IPS-15b (cell line): ENCODE data around the gene ID2.

Experiments
- H3K27me3 ChIP-seq: one replicate; pipeline ENCODE4 v1.6.1; 2013; ENCODE audit warnings: low read length; ENCODE audit not compliant: control insufficient read depth, insufficient read depth
- H3K36me3 ChIP-seq: one replicate; pipeline ENCODE4 v1.6.1; 2013; ENCODE audit warnings: low read length; ENCODE audit not compliant: control insufficient read depth, insufficient read depth
- H3K4me1 ChIP-seq: one replicate; pipeline ENCODE4 v1.6.1; 2013; ENCODE audit warnings: mild to moderate bottlenecking, low read length; ENCODE audit not compliant: control insufficient read depth, insufficient read depth
- H3K4me3 ChIP-seq: one replicate; pipeline ENCODE4 v1.5.1; 2013; ENCODE audit warnings: low read depth, low read length
- H3K9ac ChIP-seq: one replicate; pipeline ENCODE4 v1.6.1; 2013; ENCODE audit warnings: low read depth, mild to moderate bottlenecking, low read length
- H3K9me3 ChIP-seq: one replicate; pipeline ENCODE4 v1.6.1; 2013; ENCODE audit warnings: mild to moderate bottlenecking, low read length; ENCODE audit not compliant: control insufficient read depth, insufficient read depth

ID2 gene

DNA sequence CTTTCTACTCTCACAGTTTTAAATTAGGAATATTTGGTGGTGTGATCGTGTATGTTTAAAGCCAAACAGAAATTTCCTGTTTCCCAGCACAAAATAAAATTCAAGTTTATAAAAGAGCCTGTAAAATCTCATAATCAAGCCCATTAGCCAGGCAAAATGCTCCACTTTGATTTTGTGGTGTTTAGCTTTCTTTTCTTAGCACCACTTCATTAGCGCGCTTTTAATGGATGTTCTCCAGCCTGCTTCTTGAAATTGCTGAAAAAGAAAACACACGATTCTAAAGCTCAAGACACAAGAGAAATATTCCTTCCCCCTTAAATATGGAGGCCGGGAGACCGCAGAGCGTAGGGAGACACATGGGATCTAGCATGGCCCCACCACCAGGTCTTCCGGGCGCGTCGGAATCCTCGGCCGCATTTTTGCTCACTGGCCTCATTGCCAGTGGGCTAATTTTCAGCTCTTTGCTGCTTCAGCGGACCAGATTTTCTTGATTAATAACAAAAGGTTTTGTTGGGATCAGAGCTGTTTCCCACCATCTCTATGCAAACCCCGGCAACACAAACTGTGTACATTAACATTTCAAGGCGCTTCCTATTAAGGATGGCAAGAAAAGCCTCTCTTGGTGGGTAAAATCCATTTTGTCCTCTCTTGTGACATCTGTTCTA, 40.4 kb upstream of the ID2 start:
- Histone ChIP-seq H3K9me3 (no peaks in the 10 kb centered on the region), H3K9ac (no peak overlapping the region), H3K4me3 (no peak overlapping the region)

DNA sequence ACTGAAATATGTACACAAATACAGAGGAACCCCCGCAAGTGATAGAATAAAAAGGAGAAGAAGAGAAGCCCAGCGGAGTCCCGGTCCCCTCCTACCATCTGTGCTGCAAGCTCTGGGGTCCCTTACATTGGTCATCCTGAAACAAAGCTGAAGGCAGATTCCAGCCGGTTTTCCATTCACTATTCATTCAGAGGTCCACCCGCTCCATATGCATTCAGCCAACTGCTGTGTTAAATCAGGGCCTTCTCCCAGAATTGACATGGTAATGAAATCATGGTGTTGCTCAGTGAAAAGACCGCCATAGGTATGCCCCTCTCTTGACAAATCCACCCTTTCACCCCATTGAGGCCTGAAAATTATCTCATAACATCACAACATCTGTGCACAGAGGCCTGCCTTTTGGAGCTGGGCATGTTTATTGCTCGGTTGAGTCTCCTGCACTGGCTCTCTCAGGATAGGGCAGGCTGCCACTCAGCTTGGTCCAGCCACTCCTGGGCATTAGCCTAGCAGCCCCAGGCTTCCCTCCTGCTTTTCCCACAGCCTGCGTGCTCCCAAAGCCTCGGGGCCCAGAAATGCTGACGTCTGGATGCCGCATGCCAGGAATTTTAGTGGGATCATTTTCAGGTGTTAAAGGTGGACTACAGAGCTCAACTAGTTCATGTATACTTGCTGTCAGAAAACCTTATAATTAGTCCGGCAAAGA, 39.3 kb upstream of the ID2 start:
- Histone ChIP-seq H3K4me1 (peaks cover 14% of the 10 kb centered on the region), H3K9ac (no peak overlapping the region), H3K9me3 (no peaks in the 10 kb centered on the region), H3K27me3 (peaks cover 27% of the 10 kb centered on the region), H3K4me3 (no peak overlapping the region), H3K36me3 (no peaks in the 10 kb centered on the region)

More for the DNA sequence above, 40.4 kb upstream of the ID2 start:
- Histone ChIP-seq H3K4me1 (peaks cover 20% of the 10 kb centered on the region), H3K36me3 (no peaks in the 10 kb centered on the region), H3K27me3 (peaks cover 27% of the 10 kb centered on the region)

DNA sequence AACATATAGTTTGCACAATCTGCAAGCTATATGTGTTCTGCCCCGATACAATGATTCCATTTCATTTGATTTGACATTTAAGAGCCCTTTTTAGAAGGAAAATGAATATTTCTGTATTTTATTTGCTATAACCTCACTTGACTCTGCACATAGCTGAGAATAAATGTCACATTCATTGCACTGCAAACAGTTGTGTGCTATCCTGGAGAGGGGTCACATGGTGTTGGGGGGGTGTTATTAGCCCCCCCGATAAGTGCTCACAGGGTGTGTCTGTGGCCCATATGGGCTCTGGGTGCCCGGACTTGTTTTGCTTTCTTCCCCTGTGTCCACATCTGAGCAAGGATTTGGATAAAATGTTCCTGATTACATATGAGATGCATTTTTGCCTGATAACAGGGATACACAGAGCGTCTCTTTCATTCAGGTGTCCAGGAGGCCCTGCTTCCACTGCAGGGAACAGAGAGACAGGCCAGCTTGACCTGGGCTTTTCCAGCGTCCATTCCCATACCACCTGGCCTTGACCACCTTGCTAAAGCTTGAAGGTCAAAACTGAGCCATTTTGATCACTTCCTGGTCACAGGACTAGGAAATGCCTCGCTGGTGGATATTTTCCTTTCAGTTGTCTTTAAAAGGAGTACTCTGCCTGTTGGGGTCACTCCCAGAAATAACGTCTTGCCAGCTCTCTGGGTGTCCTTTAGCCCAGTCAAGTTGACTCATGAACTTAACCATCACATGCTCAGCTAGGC, 38.4 kb upstream of the ID2 start:
- H3K9ac ChIP-seq = no peak overlapping the region
- no peaks in the 10 kb centered on the region for H3K9me3 ChIP-seq
- H3K4me3 ChIP-seq = no peak overlapping the region
- H3K27me3 ChIP-seq = peaks cover 21% of the 10 kb centered on the region
- no peaks in the 10 kb centered on the region for H3K36me3 ChIP-seq
- peaks cover 14% of the 10 kb centered on the region for H3K4me1 ChIP-seq

DNA sequence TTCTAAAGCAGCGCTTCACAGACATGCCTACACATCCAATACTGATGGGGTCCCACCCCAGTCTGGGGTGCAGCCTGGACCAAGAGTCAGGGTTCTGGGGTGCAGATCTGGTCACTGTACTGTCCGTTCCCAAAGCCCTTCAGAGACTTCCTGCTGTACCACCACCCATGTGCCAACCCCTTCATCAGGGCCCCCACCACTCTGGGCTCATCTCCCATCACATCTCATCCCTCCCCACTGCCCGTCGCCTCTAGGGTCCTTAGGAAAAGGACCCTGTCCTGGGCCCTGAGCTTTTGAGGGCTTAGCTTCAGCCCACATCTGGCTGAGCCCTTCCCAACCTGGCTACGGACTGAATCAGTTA, 37.9 kb upstream of the ID2 start:
- peaks cover 14% of the 10 kb centered on the region for H3K4me1 ChIP-seq
- H3K36me3 ChIP-seq = no peaks in the 10 kb centered on the region
- H3K27me3 ChIP-seq = peaks cover 16% of the 10 kb centered on the region
- no peaks in the 10 kb centered on the region for H3K9me3 ChIP-seq
- H3K4me3 ChIP-seq = no peak overlapping the region
- no peak overlapping the region for H3K9ac ChIP-seq

DNA sequence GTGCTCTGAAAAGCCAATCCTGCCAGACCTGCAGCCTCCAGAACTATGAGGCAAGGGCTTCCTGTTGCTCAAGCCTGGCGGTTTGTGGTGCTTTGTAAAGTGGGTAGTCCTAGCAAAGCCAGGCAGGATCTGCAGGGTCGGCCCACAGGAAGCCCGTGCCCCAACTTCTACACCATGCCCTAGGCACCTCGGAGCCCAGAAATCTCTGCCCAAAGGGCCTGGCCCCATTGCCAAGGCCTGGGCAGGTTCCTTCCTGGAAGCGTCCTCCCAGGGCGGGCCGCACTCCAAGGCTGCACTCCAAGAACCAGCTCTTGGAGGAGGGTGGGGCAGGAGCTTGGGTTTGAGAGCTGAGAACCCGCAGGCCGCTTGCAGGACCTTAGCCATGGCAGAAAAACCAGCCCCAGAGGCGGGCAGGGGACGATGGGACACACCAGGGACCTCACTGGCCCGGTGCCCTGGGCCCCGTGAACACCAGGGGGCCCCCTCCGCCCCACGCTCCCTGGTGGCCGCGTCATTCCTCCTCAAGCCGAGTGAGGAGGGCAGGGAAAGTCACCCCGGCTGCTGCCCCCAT, 37.2 kb upstream of the ID2 start:
- Histone ChIP-seq H3K36me3 (no peaks in the 10 kb centered on the region), H3K9me3 (no peaks in the 10 kb centered on the region), H3K27me3 (peaks cover 9% of the 10 kb centered on the region), H3K4me3 (no peak overlapping the region), H3K9ac (no peak overlapping the region), H3K4me1 (peaks cover 14% of the 10 kb centered on the region)

DNA sequence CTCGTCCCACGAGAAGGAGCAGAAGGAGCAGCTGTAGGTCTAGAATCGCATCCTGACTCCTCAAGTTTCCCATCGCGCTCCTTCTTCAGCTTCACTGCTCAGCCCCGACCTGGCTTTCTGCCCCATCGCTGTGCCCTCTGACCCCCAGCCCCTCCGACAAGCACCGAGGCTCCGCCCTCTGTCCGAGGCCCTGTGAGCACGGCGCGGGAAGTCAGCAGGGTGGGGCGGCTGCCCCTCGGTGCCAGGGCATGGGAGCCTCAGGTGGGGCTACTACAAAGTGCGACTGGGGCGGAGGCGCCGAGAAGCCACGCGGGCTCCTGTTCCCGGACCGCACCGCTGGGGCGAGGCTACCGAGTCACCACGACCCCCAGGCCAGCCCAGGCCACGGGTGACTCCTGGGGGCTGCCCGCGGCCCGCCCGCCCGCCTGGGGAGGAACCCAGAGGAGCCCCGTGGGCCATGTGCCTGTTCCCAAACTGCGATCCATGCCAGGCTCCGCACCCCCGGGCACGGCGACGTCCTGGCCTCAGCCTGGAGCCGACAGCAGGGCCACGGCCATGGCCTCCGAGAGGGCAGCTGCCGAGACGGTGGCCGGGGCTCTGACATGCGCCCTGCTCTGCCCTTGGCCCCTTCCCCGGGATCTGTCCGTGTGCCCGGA, 36.6 kb upstream of the ID2 start:
- Histone ChIP-seq H3K4me3 (no peak overlapping the region), H3K9me3 (no peaks in the 10 kb centered on the region), H3K36me3 (no peaks in the 10 kb centered on the region), H3K27me3 (peaks cover 2% of the 10 kb centered on the region), H3K9ac (no peak overlapping the region), H3K4me1 (peaks cover 14% of the 10 kb centered on the region)

DNA sequence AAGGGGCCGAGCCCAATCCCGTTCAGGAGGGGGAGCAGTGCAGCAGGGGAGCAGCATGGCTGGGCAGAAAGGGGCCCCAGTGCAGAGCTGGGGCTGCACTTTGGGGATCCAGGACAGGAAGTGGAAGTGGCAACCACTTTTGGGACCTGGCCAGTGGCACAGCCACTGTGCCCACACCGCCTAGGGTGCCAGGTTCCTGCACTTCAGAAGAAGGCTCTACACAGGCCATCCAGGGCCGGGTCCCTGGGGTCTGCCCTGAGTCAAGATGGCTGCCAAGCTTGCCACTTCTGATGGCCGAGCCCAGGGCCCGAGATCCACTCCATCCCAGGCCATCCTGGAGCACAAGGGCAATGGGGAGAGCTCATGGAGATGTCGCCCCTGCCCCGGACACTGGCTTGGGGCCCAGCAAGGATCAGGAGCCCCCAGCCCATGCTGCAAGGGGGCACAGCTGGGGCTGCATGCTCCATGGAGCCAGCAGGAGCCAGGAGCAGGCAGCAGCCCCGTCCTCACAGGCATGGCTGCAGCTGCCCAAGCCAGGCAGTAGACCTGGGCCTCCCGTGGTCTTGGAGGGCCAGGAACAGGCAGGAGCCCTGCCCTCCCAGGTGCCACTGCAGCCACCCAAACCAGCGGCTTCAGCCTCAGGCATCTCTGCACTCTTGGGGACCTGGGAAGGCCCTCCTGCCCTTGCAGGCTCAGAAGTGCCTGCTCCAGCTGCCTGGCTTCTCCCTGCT, 35.0 kb upstream of the ID2 start:
- Histone ChIP-seq H3K9ac (no peak overlapping the region), H3K36me3 (no peaks in the 10 kb centered on the region), H3K27me3 (no peaks in the 10 kb centered on the region), H3K4me1 (peaks cover 10% of the 10 kb centered on the region), H3K9me3 (no peaks in the 10 kb centered on the region), H3K4me3 (no peak overlapping the region)

DNA sequence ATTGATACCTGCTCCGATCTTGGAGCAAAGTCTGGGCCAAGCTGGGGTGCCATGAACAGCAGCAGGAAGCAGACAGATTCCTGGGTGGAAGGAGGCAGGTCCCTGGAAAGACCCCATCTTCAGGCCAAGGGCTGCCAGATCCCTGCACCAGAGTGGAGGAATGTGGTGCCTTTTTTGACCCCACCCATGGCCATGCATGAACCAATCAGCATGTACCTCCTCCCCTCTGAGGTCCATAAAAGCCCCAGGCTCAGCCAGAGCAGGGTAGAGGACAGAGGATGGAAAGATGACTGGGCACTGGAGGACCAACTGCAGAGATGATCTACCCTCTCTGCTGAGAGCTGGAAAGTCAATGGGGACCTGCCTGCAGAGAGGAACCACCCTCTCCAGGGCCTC, 34.4 kb upstream of the ID2 start:
- Histone ChIP-seq H3K27me3 (no peaks in the 10 kb centered on the region), H3K9me3 (no peaks in the 10 kb centered on the region), H3K4me1 (peaks cover 5% of the 10 kb centered on the region), H3K36me3 (no peaks in the 10 kb centered on the region), H3K4me3 (no peak overlapping the region), H3K9ac (no peak overlapping the region)

DNA sequence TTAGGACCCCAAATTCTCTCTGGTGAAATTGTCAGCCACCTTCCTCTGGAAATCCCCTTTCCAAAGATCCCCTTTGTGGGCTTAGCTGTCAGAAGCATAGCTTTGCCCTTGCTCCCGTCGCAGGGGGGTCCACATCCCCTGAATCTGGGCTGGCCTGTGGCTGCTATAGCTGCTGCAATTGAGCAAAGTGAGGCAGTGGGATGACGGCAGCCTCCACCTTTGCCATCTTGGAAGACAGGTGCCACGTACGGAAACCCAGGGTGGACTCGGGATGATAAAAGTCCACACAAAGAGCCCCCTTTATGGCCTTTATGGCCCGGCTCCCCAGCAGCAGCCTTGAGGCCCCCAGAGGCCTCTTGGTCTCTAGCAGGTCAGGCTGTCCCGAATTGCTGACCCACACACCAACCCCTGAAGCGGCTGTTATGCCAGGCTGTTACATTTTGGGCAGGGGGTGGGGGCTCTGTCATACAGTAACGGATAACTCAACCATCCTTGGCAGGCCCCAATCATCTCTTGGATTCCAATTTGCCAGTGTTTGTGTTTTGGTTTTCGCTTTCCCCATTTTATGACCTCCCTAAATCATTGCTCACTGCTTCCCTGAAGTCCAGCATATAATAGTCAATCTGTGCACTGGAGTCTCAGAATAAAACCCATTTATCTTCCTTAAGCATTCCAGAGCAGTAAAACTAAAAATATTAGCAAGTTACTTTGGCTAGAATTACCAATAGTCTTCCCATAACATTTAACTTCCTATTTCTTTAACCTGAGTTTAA, 33.2 kb upstream of the ID2 start:
- Histone ChIP-seq H3K4me3 (no peak overlapping the region), H3K27me3 (no peaks in the 10 kb centered on the region), H3K4me1 (no peaks in the 10 kb centered on the region), H3K36me3 (no peaks in the 10 kb centered on the region), H3K9me3 (no peaks in the 10 kb centered on the region), H3K9ac (no peak overlapping the region)

DNA sequence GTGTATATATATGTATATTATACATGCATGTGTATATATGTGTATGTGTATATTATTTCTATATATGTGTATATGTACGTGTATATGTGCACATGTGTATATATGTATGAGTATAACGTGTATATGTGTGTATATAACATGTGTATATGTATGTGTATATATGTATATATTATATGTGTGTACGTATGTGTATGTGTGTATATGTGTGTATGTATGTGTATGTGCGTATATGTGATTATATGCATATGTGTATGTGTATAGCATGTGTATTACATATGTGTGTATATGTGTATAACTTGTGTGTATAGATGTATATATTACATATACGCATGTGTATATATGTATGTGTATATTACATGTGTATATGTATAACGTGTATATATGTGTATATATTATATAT, 32.1 kb upstream of the ID2 start:
- H3K9me3 ChIP-seq = no peaks in the 10 kb centered on the region
- H3K4me1 ChIP-seq = no peaks in the 10 kb centered on the region
- no peaks in the 10 kb centered on the region for H3K36me3 ChIP-seq
- H3K9ac ChIP-seq = no peak overlapping the region
- H3K27me3 ChIP-seq = no peaks in the 10 kb centered on the region
- H3K4me3 ChIP-seq = no peak overlapping the region
